ENCODE results near the gene PRUNE2. TPM values are rescaled to one million over a fixed set of nuclear protein-coding genes. Genes with fewer than 3 reads are reported as not detected.

The PRUNE2 gene
- total RNA-seq, 1 donor from 2014 or later = 38.8 TPM

- no peak for DNase-seq (ENCODE audit: low read depth)
Observed at GRCh38 chr9:76900884-76901440, 5.0 kb downstream of the PRUNE2 start.

- peak; percentile 55 for DNase-seq (ENCODE audit: low read depth)
Observed at GRCh38 chr9:76898786-76899185, 7.1 kb downstream of the PRUNE2 start.

GRCh38 chr9:76897804-76898525, 7.9 kb downstream of the PRUNE2 start:
- DNase-seq (ENCODE audit: low read depth) = no peak

GRCh38 chr9:76896035-76896434, 9.9 kb downstream of the PRUNE2 start:
- peak; percentile 93 for DNase-seq (ENCODE audit: low read depth)

- no peak for DNase-seq (ENCODE audit: low read depth)
Observed at GRCh38 chr9:76895186-76895585, 10.7 kb downstream of the PRUNE2 start.

DNA sequence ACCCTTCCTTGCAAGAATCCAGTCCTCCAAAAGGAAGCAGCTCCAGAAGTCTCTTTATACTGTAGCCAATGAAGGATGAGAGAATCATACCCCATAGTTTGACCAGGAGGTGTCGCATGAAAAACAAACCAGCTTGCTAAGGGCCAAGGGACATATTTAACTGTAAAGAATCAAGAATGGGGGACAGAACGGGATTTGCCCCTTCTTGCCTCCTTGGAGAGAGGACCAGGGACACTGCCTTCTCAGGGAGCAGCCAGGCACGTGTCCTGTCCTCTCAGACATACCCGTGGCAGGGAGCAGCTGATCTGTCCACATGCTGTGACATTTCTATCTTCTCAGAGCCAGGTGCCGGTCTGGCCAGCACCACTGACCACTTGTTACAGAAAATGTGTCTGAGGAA, 11.7 kb downstream of the PRUNE2 start:
- no peak for DNase-seq (ENCODE audit: low read depth)

DNA sequence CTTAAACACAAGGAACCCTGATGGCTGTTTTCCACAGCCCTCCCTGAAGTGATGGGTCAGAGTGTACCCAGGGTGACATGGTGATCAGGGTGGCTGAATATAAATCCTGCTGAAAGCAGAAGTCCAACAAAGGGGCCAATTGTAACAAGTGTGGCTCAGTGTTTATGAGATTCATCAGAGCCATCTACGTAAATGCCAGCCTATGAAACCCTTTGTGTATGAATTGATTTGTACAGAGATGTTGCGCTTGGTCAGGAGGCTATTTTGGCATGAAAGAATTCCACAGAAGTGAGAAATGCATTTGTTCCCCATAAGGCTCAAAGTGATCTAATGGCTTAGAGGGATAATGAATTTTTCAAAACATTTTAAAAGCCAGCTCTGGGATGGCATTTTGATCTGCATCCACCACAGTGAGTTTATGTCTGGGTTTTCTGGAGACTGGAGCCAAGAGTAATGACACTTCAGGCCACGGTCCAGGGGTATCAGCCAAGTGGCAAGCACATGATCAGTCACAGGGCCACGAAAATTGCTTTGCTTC, 12.4 kb downstream of the PRUNE2 start:
- no peak for DNase-seq (ENCODE audit: low read depth)

- no peak for DNase-seq (ENCODE audit: low read depth)
Observed at GRCh38 chr9:76891874-76892273, 14.0 kb downstream of the PRUNE2 start.

GRCh38 chr9:76891279-76891678, 14.6 kb downstream of the PRUNE2 start:
- DNase-seq (ENCODE audit: low read depth) = no peak

GRCh38 chr9:76887951-76888350, 18.0 kb downstream of the PRUNE2 start:
- peak; percentile 67 for DNase-seq (ENCODE audit: low read depth)

DNA sequence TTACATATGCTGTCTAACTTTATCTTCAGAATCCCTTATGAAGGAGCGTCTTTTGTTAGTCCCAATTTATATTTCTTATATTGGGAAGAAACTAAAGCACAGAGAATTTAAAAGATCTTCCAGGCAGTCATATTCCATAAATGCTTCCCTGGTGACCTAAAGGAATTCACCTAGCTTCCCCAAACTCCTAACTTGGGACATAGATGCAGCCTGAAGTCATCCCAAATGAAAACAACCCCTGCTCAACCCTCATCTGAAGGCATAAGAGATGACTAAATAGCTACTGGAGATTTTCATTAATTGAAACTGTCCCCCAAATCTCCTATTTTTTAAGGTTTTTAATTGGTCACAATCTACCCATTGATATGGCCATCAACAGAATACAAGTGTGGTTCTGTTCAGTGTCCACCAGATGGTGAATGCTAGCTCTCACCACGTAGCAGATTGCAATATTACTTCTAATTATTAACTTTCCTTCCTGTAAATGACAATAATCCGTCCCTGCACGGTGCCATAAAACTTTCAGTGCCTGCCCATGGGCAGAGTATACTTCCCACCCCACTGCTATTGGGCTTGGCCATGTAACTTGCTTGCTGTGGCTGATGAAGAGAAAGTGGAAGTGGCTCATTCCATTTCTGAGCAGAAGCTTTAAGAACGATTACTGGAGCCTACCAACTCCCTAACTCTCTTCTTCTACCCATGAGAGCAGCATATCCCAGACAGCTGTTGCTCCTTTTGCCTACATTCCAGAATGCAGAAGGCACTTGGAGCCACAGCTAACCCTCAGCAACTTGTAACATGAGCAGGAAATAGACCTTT, 18.7 kb downstream of the PRUNE2 start:
- DNase-seq (ENCODE audit: low read depth) = peak; percentile 71

GRCh38 chr9:76886318-76886717, 19.6 kb downstream of the PRUNE2 start:
- DNase-seq (ENCODE audit: low read depth) = peak; percentile 65

DNA sequence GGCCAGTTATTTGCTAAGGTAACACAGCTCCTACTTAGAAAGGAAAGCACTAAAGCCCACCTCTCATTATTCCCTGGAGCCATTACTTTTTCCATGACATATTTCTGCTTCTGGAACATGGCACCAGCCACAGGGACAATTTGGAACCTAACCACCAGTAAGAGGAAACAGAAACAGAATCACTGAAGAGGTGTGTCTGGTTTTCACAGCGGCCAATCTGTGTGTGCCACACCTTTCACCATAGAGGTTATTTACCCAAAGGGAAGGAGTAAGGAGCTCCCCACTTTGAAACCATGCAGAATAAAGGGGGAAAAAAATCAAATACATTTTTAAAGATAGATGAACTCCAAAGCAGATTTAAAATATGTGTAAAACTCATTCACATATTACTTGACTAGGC, 21.1 kb downstream of the PRUNE2 start:
- DNase-seq (ENCODE audit: low read depth) = no peak

DNA sequence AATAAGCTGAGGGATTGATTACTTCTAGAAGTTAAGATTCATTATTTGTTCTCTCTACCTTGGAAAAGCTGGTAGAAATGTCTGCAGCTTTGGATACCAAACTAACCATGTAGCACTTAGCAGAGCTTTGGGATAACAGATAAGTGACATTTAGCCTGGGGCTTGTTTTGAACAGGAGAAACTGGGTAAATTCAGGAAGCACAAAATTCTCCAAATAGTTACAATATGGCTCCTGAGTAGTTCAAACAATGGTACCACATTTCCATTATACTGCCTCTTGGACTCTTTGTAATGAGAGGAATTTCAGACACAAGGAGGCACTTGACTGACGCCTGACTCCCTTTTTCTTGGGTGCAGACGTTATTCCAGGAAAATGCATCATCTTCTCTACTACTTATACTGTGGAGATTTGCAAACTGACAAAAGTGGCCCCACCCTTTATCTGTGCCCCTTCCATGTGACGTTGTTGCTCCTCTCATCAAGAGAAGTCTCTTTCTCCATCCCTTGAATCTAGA, 22.5 kb downstream of the PRUNE2 start:
- no peak for DNase-seq (ENCODE audit: low read depth)

DNA sequence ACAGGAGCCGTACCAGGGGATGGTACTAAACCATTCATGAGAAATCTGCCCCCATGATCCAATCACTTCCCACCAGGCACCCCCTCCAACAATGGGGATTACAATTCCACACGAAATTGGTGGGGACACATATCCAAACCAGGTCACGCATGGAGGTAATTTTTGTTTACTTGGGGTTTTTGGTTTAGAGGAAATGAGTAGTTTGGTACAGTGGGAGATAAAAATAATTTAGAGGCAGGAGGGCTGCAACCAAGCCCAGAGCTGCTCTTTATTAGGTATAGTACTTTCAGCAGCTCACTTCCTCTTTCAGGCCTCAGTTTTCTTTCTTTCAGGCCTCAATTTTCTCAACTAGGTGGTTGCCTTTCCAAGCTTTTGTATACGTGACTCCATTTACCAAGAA, 23.2 kb downstream of the PRUNE2 start:
- no peak for DNase-seq (ENCODE audit: low read depth)

DNA sequence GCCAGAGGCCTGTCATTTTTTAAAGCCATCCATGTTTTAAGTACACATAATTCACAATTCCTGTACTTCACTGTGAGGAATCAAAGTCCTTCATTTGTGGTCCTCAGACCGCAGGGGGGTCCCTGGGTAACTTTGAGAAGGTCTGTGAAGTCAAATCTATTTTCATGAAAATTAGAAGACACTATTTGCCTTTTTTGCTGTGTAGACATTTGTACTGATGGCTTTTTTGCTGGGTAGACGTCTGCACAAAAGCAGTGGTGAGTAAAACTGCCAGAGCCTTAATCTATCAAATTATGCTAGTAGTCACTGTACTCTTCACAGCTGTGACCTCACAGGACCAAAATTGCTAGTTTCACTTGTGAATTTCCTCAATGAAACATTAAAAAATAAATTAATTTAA, 25.7 kb downstream of the PRUNE2 start:
- no peak for DNase-seq (ENCODE audit: low read depth)

DNA sequence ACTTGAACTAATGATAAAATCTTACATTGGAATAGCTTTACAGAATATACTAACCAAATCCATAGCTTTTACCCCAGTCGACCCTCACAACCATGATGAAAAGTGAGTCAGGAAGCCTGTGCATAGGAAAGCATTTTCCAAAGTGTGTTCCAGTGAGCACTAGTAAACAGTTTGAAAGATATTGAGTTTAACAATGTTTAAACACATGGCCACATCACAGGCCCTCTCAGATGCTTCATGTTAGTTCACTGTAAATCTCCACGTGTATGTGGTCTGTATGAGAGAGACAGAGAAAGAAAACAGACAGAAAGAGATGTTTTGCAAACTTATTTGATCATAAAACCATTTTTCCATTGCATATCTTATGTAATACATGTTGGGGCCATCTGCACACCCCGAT, 27.0 kb downstream of the PRUNE2 start:
- DNase-seq (ENCODE audit: low read depth) = no peak

DNA sequence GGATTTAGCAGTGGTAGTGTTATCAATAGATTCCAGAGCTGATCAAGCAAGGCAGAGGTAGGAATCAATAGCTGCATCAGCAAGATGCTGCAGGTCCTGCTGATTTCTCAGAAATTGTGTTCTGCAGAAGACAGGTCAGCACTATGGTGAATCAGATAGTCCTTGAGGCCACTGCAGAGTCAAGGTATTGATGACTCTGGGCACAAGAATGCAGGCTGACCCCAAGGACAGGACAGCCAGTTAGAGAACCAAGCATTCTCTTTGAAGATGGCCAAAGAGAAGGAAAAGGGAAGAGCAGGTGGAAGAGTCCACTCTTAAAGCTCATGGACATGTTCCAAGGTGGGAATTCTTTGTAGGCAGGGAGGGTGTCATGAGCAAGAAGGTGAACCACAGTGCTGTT, 28.0 kb downstream of the PRUNE2 start:
- DNase-seq (ENCODE audit: low read depth) = peak; percentile 49

GRCh38 chr9:76876098-76876497, 29.8 kb downstream of the PRUNE2 start:
- DNase-seq (ENCODE audit: low read depth) = peak; percentile 77

DNA sequence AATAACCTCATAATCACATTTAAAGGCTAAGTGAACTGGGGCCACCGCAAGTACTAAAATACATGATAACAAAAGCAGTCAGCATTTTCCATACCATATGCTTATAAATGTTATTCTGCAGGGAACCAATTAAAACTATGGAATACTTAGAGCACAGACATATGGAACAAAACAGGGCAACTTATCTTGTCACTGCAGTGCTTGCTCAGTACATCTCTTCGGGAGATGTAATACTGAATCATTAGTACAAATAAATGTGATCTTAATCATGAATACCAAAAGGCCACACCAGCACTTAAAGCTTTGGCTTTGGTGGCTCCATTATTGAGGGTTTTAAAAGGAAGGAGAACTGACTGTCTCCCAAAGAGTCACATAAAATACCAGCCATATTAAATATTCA, 32.1 kb downstream of the PRUNE2 start:
- DNase-seq (ENCODE audit: low read depth) = no peak

- DNase-seq (ENCODE audit: low read depth) = no peak
Observed at GRCh38 chr9:76873056-76873792, 32.7 kb downstream of the PRUNE2 start.

GRCh38 chr9:76868897-76869296, 37.0 kb downstream of the PRUNE2 start:
- DNase-seq (ENCODE audit: low read depth) = peak; percentile 42

Measured in renal cortical epithelial cell (primary cell).